Activated T-cell treated with anti-CD3 and anti-CD28 coated beads, Interleukin-2, amount 50 U/mL, for 72 hours (primary cell): ENCODE results near the gene PITPNM1. TPM values are rescaled to one million over a fixed set of nuclear protein-coding genes. Genes with fewer than 3 reads are reported as not detected.

Experiments
- ATAC-seq, 2 donors: fragments of 150-1000 bp; cut with Tn5 transposase; replicated peaks in 1 of 2; 2 replicates each; pipeline ENCODE4 v1.10.0; 2021; ENCODE audit warnings: moderate library complexity in 2 of 2, mild to moderate bottlenecking in 1 of 2
- DNase-seq, 2 donors: peaks; one replicate each; pipeline ENCODE4 v3.0.0; 2021 to 2022; ENCODE audit warnings: mixed read lengths in 1 of 2
- H3K27ac Mint-ChIP-seq: one replicate; pipeline ENCODE4 v1.8.0; 2022; ENCODE audit warnings: mild to moderate bottlenecking, moderate library complexity, mixed read lengths
- H3K27me3 Mint-ChIP-seq: one replicate; pipeline ENCODE4 v1.8.0; 2022; ENCODE audit warnings: low read depth, mixed read lengths
- H3K36me3 Mint-ChIP-seq, 2 donors: one replicate each; pipeline ENCODE4 v1.8.0; 2022; ENCODE audit warnings: mixed read lengths in 2 of 2, mild to moderate bottlenecking in 1 of 2; ENCODE audit not compliant: insufficient read depth in 2 of 2
- H3K4me1 Mint-ChIP-seq: one replicate; pipeline ENCODE4 v1.8.0; 2022; ENCODE audit warnings: low read depth, mixed read lengths
- H3K4me3 Mint-ChIP-seq, 2 donors: one replicate each; pipeline ENCODE4 v1.8.0; 2022; ENCODE audit warnings: mild to moderate bottlenecking in 2 of 2, mixed read lengths in 2 of 2, moderate library complexity in 2 of 2
- H3K9me3 Mint-ChIP-seq, 2 donors: one replicate each; pipeline ENCODE4 v1.8.0; 2022; ENCODE audit warnings: mixed read lengths in 2 of 2
- total RNA-seq, 2 donors: library from RNA; stranded (reverse); gene quantifications; one replicate each; pipeline ENCODE4 v1.2.3, GENCODE V29; 2022

PITPNM1 gene
- total RNA-seq, 2 donors from 2014 or later = 94.3 to 118 TPM

- DNase-seq (no peak), ATAC-seq (no peak)
- no peaks in the 10 kb centered on the region for H3K9me3 Mint-ChIP-seq
- no peak overlapping the region for H3K27ac Mint-ChIP-seq
- no peak overlapping the region for H3K4me3 Mint-ChIP-seq
- no peaks in the 10 kb centered on the region for H3K4me1 Mint-ChIP-seq
- H3K36me3 Mint-ChIP-seq = no peaks in the 10 kb centered on the region
- no peaks in the 10 kb centered on the region for H3K27me3 Mint-ChIP-seq
Measured at GRCh38 chr11:67456068-67456705, 49.0 kb downstream of the PITPNM1 start.

DNA sequence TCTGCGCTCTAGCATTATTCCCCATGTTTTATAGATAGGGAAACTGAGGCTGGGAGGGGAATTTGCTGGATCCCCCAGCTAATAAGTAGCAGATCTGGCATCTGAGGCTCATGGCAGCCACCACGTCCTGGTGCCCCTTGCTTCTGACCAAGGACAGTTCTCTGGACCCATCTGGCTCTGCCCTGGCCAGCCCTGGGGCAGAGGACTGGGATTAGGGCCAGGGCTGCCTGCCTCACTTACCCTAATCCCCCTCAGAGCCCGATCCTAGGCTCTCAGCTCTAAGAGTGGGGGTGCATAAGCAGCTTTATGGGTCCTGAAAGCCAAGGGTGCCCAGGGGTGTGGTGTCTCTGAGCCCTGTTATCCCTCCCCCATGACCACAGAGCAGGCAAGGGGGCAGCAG lies 50.1 kb downstream of the PITPNM1 start, which contains the start of gene CABP4:
CABP4 (plus strand) TSS at position 301 of the 400 bp plus-strand sequence; CDS start at position 371, 70 bp downstream.
- Mint-ChIP-seq H3K9me3 (no peaks in the 10 kb centered on the region), H3K4me3 (no peak within 1 kb of the TSS), H3K27me3 (no peaks in the 10 kb centered on the region), H3K27ac (no peak within 1 kb of the TSS), H3K4me1 (peaks cover 2% of the 10 kb centered on the region), H3K36me3 (no peaks in the 10 kb centered on the region)
- ATAC-seq (no peak), DNase-seq (no peak)

- H3K9me3 Mint-ChIP-seq = no peaks in the 10 kb centered on the region
- no peak for ATAC-seq
- no peak overlapping the region for H3K4me3 Mint-ChIP-seq
- H3K4me1 Mint-ChIP-seq = peaks cover 10% of the 10 kb centered on the region
- H3K27me3 Mint-ChIP-seq = no peaks in the 10 kb centered on the region
- H3K27ac Mint-ChIP-seq = no peak overlapping the region
- no peaks in the 10 kb centered on the region for H3K36me3 Mint-ChIP-seq
- no peak for DNase-seq
Measured at GRCh38 chr11:67453816-67454732, 51.1 kb downstream of the PITPNM1 start.

- Mint-ChIP-seq H3K4me3 (no peak within 1 kb of the TSS), H3K27me3 (no peaks in the 10 kb centered on the region), H3K36me3 (no peaks in the 10 kb centered on the region), H3K9me3 (no peaks in the 10 kb centered on the region), H3K27ac (no peak within 1 kb of the TSS), H3K4me1 (peaks cover 24% of the 10 kb centered on the region)
- DNase-seq = no peak
- ATAC-seq = no peak
Measured at GRCh38 chr11:67452141-67452952, 52.8 kb downstream of the PITPNM1 start, which contains the start of gene GPR152. Gene GPR152, minus strand, starts transcription at chr11:67452729. Its CDS starts 5 bp downstream, at chr11:67452724.

- Mint-ChIP-seq H3K4me3 (no peak overlapping the region), H3K27ac (no peak overlapping the region), H3K4me1 (peaks cover 31% of the 10 kb centered on the region), H3K27me3 (no peaks in the 10 kb centered on the region), H3K36me3 (no peaks in the 10 kb centered on the region), H3K9me3 (no peaks in the 10 kb centered on the region)
- no peak for ATAC-seq
- DNase-seq = no peak
Measured at GRCh38 chr11:67451658-67451976, 53.5 kb downstream of the PITPNM1 start.

DNA sequence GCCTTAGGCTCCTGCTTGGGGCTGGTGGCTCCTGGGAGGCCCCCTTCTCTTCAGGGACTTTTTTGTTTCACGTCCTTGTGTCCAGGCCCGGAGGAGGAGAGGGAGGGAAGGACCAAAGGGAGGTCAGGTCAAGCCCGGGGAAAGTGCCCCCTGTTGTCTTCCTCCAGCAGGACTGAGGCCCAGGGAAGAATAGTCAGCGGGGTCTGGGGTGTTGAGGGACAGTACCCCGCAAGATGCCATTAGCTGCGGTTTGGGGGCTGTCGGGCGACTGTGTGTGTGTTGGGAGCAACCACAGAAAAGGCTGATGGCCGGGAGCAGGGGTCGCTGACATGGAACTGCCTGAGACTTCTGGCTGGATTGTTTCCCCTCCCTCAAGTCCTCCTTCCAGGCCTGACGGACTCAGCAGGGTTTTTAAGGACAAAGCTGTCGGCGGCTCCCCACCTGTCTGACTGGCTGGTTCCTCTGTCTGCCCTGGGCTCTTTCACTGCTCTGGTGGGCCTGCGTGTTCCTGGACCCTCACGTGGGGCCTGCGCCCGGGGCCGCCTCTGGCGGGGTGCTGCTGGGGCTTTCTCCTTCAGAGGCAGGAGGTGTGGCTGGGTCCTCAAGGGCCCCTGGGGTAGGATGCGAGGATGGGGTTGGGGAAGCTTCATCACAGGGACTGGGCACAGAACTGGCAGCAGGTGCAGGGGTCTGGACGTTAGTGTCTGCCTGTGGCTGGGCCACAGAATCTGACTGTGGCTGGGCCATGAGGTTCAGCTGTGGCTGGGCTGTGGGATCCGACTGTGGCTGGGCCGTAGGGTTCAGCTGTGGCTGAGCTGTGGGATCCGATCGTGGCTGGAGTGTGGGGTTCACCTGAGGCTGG lies 54.1 kb downstream of the PITPNM1 start:
- Mint-ChIP-seq H3K27me3 (no peaks in the 10 kb centered on the region), H3K4me3 (no peak overlapping the region), H3K4me1 (peaks cover 37% of the 10 kb centered on the region), H3K36me3 (no peaks in the 10 kb centered on the region), H3K27ac (no peak overlapping the region), H3K9me3 (no peaks in the 10 kb centered on the region)
- DNase-seq (no peak), ATAC-seq (no peak)

DNA sequence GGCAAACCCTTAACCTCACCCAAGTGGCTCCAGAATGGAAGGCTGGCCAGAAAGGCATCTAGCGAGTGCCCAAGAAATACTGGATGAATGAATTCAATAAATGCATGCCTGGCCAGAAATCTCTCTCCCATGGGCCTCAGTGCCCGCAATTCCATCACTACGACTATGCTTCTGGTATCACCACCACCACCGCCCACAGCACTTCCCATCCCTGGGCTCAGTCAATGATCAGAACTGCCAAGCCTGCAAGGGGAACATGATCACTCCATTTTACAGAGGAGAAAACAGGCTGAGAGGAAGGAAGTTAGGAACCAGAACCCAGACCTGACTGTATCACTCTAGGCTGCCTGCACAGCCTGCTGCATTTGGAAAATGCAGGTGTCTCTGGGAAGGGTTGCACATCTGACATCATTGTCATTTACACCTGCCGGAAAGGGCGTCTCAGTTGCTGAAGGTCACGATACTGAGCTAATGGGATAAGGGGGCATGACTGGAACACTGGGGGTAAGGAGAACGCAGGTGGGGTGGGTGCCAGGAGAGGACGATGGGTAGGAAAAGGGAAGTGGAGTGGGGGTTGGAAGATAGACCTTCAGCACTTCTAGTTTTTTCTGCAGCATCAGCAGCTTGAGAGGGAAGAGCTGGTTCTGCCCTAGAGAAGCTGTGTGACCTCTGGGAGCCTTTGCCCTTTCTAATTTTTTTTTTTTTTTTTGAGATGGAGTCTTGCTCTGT lies 55.9 kb downstream of the PITPNM1 start:
- Mint-ChIP-seq H3K27me3 (no peaks in the 10 kb centered on the region), H3K36me3 (no peaks in the 10 kb centered on the region), H3K27ac (no peak overlapping the region), H3K4me3 (no peak overlapping the region), H3K4me1 (peaks cover 54% of the 10 kb centered on the region), H3K9me3 (no peaks in the 10 kb centered on the region)
- DNase-seq (no peak), ATAC-seq (no peak)

DNA sequence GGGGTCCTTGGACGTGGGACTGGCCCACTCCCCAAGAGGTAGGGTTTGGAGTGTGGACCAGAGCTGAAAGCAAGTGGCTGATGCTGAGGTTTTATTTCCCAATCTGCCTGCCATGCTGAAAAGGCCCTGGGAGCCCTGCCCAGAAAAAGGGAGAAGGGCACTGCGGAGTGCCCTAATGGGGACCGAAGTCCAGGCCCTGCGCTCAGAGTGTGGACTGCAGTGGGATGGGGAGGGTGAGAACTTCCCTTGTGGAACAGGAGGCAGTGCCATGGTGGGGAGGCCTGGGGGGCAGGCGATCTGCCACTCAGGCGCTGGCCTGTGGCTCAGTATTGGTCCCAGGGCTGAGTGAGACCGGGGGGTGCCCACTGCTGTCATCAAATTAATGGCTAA lies 56.9 kb downstream of the PITPNM1 start:
- Mint-ChIP-seq H3K36me3 (no peaks in the 10 kb centered on the region), H3K4me1 (peaks cover 61% of the 10 kb centered on the region), H3K4me3 (peak overlapping the region in 1 of 2 donors; percentile 42), H3K27ac (no peak overlapping the region), H3K9me3 (no peaks in the 10 kb centered on the region), H3K27me3 (no peaks in the 10 kb centered on the region)
- no peak for ATAC-seq
- no peak for DNase-seq

DNA sequence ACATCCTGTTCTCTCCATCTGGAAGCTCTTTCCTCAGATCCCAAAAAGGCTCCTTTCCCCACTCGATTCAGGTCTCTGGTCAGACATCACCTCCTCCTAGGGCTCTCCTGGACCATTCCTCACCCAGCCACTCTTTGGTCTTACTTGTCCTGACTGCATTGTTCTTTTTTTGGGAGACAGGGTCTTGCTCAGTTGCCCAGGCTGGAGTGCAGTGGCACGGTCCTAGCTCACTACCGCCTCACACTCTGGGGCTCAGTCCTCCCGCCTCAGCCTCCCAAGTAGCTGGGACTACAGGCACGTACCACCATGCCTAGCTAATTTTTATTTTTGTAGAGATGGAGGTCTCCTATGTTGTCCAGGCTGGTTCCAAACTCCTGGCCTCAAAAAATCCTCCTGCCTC lies 59.6 kb downstream of the PITPNM1 start:
- H3K27me3 Mint-ChIP-seq = no peaks in the 10 kb centered on the region
- H3K36me3 Mint-ChIP-seq = no peaks in the 10 kb centered on the region
- ATAC-seq = no peak
- peak overlapping the region; percentile 84 to 90 for H3K4me3 Mint-ChIP-seq
- peaks cover 76% of the 10 kb centered on the region for H3K4me1 Mint-ChIP-seq
- no peak for DNase-seq
- H3K9me3 Mint-ChIP-seq = no peaks in the 10 kb centered on the region
- H3K27ac Mint-ChIP-seq = peak overlapping the region; percentile 81

GRCh38 chr11:67442504-67443404 lies 62.4 kb downstream of the PITPNM1 start:
- ATAC-seq (no peak), DNase-seq (no peak)
- no peaks in the 10 kb centered on the region for H3K27me3 Mint-ChIP-seq
- peaks cover 2 to 5% of the 10 kb centered on the region in 2 donors for H3K36me3 Mint-ChIP-seq
- no peaks in the 10 kb centered on the region for H3K9me3 Mint-ChIP-seq
- peak overlapping the region; percentile 77 to 84 for H3K4me3 Mint-ChIP-seq
- no peak overlapping the region for H3K27ac Mint-ChIP-seq
- H3K4me1 Mint-ChIP-seq = peaks cover 78% of the 10 kb centered on the region
